ENCODE results near the gene MYLK2.

DNA sequence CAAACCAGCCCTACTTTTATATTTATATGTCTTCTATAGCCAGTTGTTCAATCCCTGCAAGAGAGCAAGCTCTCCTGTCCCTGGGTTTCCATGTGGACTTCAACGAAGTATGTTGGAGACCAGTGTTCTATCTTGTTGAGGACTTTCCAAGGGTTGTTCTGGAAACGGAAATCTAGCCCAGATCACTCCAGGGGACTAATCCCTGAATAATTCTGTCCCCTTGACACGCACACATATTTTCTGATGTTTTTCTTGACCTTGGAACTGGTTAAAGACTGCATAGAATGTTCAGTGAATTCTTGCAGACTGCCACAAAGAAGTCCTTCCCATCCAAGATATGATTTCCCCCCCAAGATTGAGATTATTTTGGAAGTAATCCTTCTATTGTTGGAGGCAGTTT is 9.5 kb upstream of the MYLK2 start:
- TF ChIP-seq, protein P1, sequence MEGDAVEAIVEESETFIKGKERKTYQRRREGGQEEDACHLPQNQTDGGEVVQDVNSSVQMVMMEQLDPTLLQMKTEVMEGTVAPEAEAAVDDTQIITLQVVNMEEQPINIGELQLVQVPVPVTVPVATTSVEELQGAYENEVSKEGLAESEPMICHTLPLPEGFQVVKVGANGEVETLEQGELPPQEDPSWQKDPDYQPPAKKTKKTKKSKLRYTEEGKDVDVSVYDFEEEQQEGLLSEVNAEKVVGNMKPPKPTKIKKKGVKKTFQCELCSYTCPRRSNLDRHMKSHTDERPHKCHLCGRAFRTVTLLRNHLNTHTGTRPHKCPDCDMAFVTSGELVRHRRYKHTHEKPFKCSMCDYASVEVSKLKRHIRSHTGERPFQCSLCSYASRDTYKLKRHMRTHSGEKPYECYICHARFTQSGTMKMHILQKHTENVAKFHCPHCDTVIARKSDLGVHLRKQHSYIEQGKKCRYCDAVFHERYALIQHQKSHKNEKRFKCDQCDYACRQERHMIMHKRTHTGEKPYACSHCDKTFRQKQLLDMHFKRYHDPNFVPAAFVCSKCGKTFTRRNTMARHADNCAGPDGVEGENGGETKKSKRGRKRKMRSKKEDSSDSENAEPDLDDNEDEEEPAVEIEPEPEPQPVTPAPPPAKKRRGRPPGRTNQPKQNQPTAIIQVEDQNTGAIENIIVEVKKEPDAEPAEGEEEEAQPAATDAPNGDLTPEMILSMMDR (IDR thresholded peaks at IDR 0.05), result no peak
- TF ChIP-seq POLR2A (IDR thresholded peaks at IDR 0.05), result no peak

Data from body of pancreas (tissue), 4 donors.